HG02642 (cell line): Measurements from ENCODE around the gene YTHDF1.

Experiments used
- ATAC-seq: cut with Tn5 transposase; IDR thresholded peaks from one replicate; pipeline ENCODE4 v1.9.1; 2021; ENCODE audit warnings: mild to moderate bottlenecking; ENCODE audit not compliant: unreplicated experiment, poor library complexity

The YTHDF1 gene

GRCh38 chr20:63214514-63214913 is 1.4 kb downstream of the YTHDF1 start:
- no peak for ATAC-seq

GRCh38 chr20:63212792-63213191 is 3.1 kb downstream of the YTHDF1 start:
- no peak for ATAC-seq

- ATAC-seq = no peak
Observed at GRCh38 chr20:63212393-63212730, 3.6 kb downstream of the YTHDF1 start.

GRCh38 chr20:63210011-63210605 is 5.8 kb downstream of the YTHDF1 start:
- ATAC-seq = no peak

- ATAC-seq = no peak
Observed at GRCh38 chr20:63208346-63208909, 7.5 kb downstream of the YTHDF1 start.

GRCh38 chr20:63206878-63207277 is 9.1 kb downstream of the YTHDF1 start:
- ATAC-seq = no peak

GRCh38 chr20:63205896-63206295 is 10.0 kb downstream of the YTHDF1 start:
- ATAC-seq = no peak

- no peak for ATAC-seq
Observed at GRCh38 chr20:63204362-63204761, 11.6 kb downstream of the YTHDF1 start.

- ATAC-seq = no peak
Observed at GRCh38 chr20:63202811-63203526, 13.0 kb downstream of the YTHDF1 start.

GRCh38 chr20:63202021-63202420 is 13.9 kb downstream of the YTHDF1 start:
- ATAC-seq = no peak

- ATAC-seq = no peak
Observed at GRCh38 chr20:63198606-63199005, 17.3 kb downstream of the YTHDF1 start.

GRCh38 chr20:63196768-63197470 is 19.0 kb downstream of the YTHDF1 start:
- no peak for ATAC-seq

GRCh38 chr20:63194797-63195173 is 21.1 kb downstream of the YTHDF1 start:
- ATAC-seq = no peak

- ATAC-seq = no peak
Observed at GRCh38 chr20:63194007-63194796, 21.7 kb downstream of the YTHDF1 start.

GRCh38 chr20:63192721-63193120 is 23.2 kb downstream of the YTHDF1 start:
- no peak for ATAC-seq

GRCh38 chr20:63191400-63191799 is 24.5 kb downstream of the YTHDF1 start:
- ATAC-seq = no peak

GRCh38 chr20:63190828-63191227 is 25.1 kb downstream of the YTHDF1 start:
- ATAC-seq = no peak

GRCh38 chr20:63189846-63190559 is 25.9 kb downstream of the YTHDF1 start:
- no peak for ATAC-seq

- no peak for ATAC-seq
Observed at GRCh38 chr20:63189322-63189642, 26.6 kb downstream of the YTHDF1 start.

GRCh38 chr20:63188641-63189321 is 27.1 kb downstream of the YTHDF1 start:
- ATAC-seq = no peak
